ENCODE measurements around the gene TUBGCP6. TPM values are rescaled to one million over a fixed set of nuclear protein-coding genes. Genes with fewer than 3 reads are reported as not detected.

Gene TUBGCP6
- total and polyA plus RNA-seq, 2 experiments from 2014 or later: 26.2 to 31.5 TPM

DNA sequence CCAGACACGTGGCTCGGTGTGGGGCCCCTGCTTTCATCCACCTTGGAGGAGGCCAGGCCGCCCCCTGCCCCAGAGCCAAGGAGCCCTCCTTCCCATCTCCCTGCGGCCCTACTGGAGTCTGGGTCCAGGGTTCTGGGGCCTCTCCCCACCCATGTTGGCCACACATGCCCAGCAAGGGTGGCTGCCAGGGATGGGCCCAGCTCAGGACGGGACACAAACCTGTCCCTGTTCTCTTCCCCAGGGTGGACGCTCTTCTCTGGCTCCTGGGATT, 69.7 kb downstream of the TUBGCP6 start:
- H4K20me1 ChIP-seq (ENCODE audit: insufficient read depth, poor library complexity, severe bottlenecking): no peaks in the 10 kb centered on the region
- H3K27me3 ChIP-seq: peaks cover 5% of the 10 kb centered on the region
- no peaks in the 10 kb centered on the region for H3K9me3 ChIP-seq (ENCODE audit: low read depth)
- no peaks in the 10 kb centered on the region for H3K4me1 ChIP-seq (ENCODE audit: insufficient read depth)
- H3K4me3 ChIP-seq: no peak overlapping the region
- no peaks in the 10 kb centered on the region for H3K79me2 ChIP-seq
- H3K4me2 ChIP-seq: no peak overlapping the region
- DNase-seq (ENCODE audit: low spot score): no peak
- H3K27ac ChIP-seq: no peak overlapping the region
- no peak overlapping the region for H2AFZ ChIP-seq
- WGBS (ENCODE audit: low lambda C conversion rate, missing lambda C conversion rate): 84% methylated on average over 6 of the region's 6 CpGs
- TF ChIP-seq, protein P1, sequence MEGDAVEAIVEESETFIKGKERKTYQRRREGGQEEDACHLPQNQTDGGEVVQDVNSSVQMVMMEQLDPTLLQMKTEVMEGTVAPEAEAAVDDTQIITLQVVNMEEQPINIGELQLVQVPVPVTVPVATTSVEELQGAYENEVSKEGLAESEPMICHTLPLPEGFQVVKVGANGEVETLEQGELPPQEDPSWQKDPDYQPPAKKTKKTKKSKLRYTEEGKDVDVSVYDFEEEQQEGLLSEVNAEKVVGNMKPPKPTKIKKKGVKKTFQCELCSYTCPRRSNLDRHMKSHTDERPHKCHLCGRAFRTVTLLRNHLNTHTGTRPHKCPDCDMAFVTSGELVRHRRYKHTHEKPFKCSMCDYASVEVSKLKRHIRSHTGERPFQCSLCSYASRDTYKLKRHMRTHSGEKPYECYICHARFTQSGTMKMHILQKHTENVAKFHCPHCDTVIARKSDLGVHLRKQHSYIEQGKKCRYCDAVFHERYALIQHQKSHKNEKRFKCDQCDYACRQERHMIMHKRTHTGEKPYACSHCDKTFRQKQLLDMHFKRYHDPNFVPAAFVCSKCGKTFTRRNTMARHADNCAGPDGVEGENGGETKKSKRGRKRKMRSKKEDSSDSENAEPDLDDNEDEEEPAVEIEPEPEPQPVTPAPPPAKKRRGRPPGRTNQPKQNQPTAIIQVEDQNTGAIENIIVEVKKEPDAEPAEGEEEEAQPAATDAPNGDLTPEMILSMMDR (IDR thresholded peaks at IDR 0.05; ENCODE audit: poor library complexity): no peak
- no peak for TF ChIP-seq EZH2phosphoT487 (IDR thresholded peaks at IDR 0.05; ENCODE audit: low read depth, severe bottlenecking, unreplicated experiment)
- no peak for TF ChIP-seq EZH2 (IDR thresholded peaks at IDR 0.05; ENCODE audit: borderline replicate concordance)
- no peaks in the 10 kb centered on the region for H3K36me3 ChIP-seq (replicated peaks; ENCODE audit: insufficient read depth, low read depth)
- H3K9me2 ChIP-seq (replicated peaks; ENCODE audit: insufficient read depth): no peaks in the 10 kb centered on the region

DNA sequence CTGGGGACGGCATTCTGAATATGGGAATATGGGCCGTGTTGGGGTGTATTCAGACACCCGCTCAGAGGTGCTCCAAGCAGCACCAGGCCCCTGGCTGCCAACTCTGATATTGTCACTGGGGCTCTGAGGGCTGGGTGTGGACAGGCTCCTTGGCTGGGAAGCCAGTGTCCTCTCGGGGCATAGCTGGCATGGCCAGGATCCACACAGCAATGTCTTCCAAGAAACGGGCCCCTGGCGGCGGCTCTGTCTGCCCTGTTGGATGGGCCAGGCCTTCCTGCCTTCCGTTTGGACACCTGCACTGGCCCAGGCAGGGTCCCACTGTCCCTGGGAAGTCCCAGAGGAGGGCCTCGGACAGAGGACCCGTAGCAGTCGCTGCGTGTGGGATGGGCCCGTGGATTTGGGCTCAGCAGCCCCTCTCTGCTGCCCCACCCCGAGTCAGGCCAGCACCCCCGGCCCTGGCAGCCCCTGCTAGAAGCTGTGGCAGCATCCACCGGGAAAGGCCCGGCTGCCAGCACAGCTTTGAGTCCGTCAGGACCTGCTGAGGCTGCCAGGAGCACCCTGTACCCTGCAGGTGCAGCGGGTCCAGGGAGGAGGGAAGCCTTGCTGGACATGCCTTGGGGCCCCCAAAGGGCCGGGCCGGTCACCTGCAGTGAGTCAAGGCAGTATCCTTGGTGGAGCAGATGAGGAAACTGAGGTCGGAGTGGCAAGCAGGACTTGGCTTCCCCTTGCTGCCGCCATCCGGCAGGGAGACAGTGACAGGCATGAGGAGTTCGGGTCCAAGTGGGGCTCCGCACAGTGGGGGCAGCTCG, 70.2 kb downstream of the TUBGCP6 start:
- Histone ChIP-seq H2AFZ (no peak overlapping the region), H3K9me3 (ENCODE audit: low read depth) (no peaks in the 10 kb centered on the region), H3K4me1 (ENCODE audit: insufficient read depth) (no peaks in the 10 kb centered on the region), H3K27me3 (peaks cover 5% of the 10 kb centered on the region), H3K4me2 (no peak overlapping the region), H3K9me2 (replicated peaks; ENCODE audit: insufficient read depth) (no peaks in the 10 kb centered on the region), H4K20me1 (ENCODE audit: insufficient read depth, poor library complexity, severe bottlenecking) (no peaks in the 10 kb centered on the region), H3K79me2 (no peaks in the 10 kb centered on the region), H3K27ac (no peak overlapping the region), H3K36me3 (replicated peaks; ENCODE audit: insufficient read depth, low read depth) (no peaks in the 10 kb centered on the region), H3K4me3 (no peak overlapping the region)
- TF ChIP-seq, protein P1 (IDR thresholded peaks at IDR 0.05; ENCODE audit: poor library complexity): no peak
- TF ChIP-seq EZH2 (IDR thresholded peaks at IDR 0.05; ENCODE audit: borderline replicate concordance) (no peak), EZH2phosphoT487 (IDR thresholded peaks at IDR 0.05; ENCODE audit: low read depth, severe bottlenecking, unreplicated experiment) (no peak)
- no peak for DNase-seq (ENCODE audit: low spot score)
- 94% methylated on average over 23 of the region's 27 CpGs for WGBS (ENCODE audit: low lambda C conversion rate, missing lambda C conversion rate)

DNA sequence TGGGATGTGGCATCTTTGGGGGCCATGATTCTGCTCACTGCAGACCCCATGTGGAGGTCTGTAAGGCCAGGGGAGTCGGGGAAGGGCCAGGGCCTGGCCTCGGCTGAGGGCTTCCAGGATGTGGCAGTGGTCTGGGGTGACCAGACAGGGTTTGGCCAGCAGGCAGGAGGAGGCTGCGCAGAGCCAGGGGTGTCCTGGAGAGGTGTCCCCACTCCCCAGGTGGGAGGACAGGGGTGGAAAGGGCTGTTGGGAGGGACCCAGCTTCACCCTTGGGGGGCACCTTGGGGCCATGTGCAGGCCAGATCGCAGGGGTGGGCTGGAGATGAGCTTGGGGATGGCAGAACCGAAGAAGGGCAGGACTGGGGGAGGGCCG, 70.9 kb downstream of the TUBGCP6 start:
- no peak for TF ChIP-seq EZH2phosphoT487 (IDR thresholded peaks at IDR 0.05; ENCODE audit: low read depth, severe bottlenecking, unreplicated experiment)
- TF ChIP-seq, protein P1 (IDR thresholded peaks at IDR 0.05; ENCODE audit: poor library complexity): no peak
- no peak for TF ChIP-seq EZH2 (IDR thresholded peaks at IDR 0.05; ENCODE audit: borderline replicate concordance)
- Histone ChIP-seq H3K4me2 (no peak overlapping the region), H3K36me3 (replicated peaks; ENCODE audit: insufficient read depth, low read depth) (no peaks in the 10 kb centered on the region), H3K27me3 (peaks cover 9% of the 10 kb centered on the region), H3K79me2 (no peaks in the 10 kb centered on the region), H3K4me1 (ENCODE audit: insufficient read depth) (no peaks in the 10 kb centered on the region), H4K20me1 (ENCODE audit: insufficient read depth, poor library complexity, severe bottlenecking) (no peaks in the 10 kb centered on the region), H3K9me3 (ENCODE audit: low read depth) (no peaks in the 10 kb centered on the region), H2AFZ (no peak overlapping the region), H3K9me2 (replicated peaks; ENCODE audit: insufficient read depth) (no peaks in the 10 kb centered on the region), H3K4me3 (no peak overlapping the region), H3K27ac (no peak overlapping the region)
- no peak for DNase-seq (ENCODE audit: low spot score)
- WGBS (ENCODE audit: low lambda C conversion rate, missing lambda C conversion rate): 99% methylated on average over 5 of the region's 6 CpGs

Data from hepatocyte (in vitro differentiated cells).